IMR-90 (cell line): ENCODE data around the gene CTNND2. TPM values are rescaled to one million over a fixed set of nuclear protein-coding genes. Genes with fewer than 3 reads are reported as not detected.

Experiments used
- ATAC-seq: fragments of 200-7000 bp; cut with Tn5 transposase; 2 replicates; pipeline ENCODE4 v1.9.1; 2020; ENCODE audit warnings: low read depth, mild to moderate bottlenecking, moderate library complexity
- BruUV-seq: library from RNA; stranded (reverse); fragments of 400-500 nt; replicated peaks from 2 replicates; lab custom pipeline; 2021; lab: Mats Ljungman, UMichigan
- CTCF ChIA-PET: fragments of 300-600 bp; formaldehyde crosslinking; extraction: SDS; loops from one replicate; lab custom pipeline; 2021; ENCODE audit warnings: antibody characterized with exemption; lab: Yijun Ruan, JAX
- POLR2A ChIA-PET: fragments of 300-600 bp; sonication (Branson Sonifier 250); formaldehyde crosslinking; loops from one replicate; lab custom pipeline; 2022; ENCODE audit warnings: antibody characterized with exemption; ENCODE audit not compliant: unreplicated experiment; lab: Charles Lee
- DNase-seq: peaks from one replicate; pipeline ENCODE4 v3.0.0; 2013
- H2AFZ ChIP-seq: replicated peaks from 2 replicates; pipeline ENCODE3; 2013; ENCODE audit warnings: low read length, mild to moderate bottlenecking; ENCODE audit not compliant: poor library complexity
- H2AK5ac ChIP-seq: 2 replicates; pipeline ENCODE4 v1.6.1; 2013; ENCODE audit warnings: low read depth, low read length, inconsistent platforms
- H2AK9ac ChIP-seq: replicated peaks from 2 replicates; pipeline ENCODE3; 2013; ENCODE audit warnings: mild to moderate bottlenecking, low read depth, low read length, moderate library complexity; ENCODE audit not compliant: poor library complexity
- H2BK120ac ChIP-seq: 2 replicates; pipeline ENCODE4 v1.6.1; 2013; ENCODE audit warnings: low read depth, low read length, inconsistent platforms
- H2BK15ac ChIP-seq: 3 replicates; pipeline ENCODE4 v1.6.1; 2013; ENCODE audit warnings: low read depth, low read length, inconsistent platforms
- H2BK20ac ChIP-seq: 2 replicates; pipeline ENCODE4 v1.6.1; 2013; ENCODE audit warnings: low read depth, mild to moderate bottlenecking, inconsistent platforms, low read length, moderate library complexity
- H2BK5ac ChIP-seq: 2 replicates; pipeline ENCODE4 v1.6.1; 2013; ENCODE audit warnings: mild to moderate bottlenecking, low read depth, low read length, inconsistent platforms; ENCODE audit not compliant: poor library complexity, severe bottlenecking
- H3K14ac ChIP-seq: replicated peaks from 2 replicates; pipeline ENCODE4 v1.6.1; 2013; ENCODE audit warnings: low read depth, low read length, inconsistent platforms
- H3K18ac ChIP-seq: 2 replicates; pipeline ENCODE4 v1.6.1; 2013; ENCODE audit warnings: low read depth, low read length, control low read depth
- H3K23ac ChIP-seq: 2 replicates; pipeline ENCODE4 v1.6.1; 2013; ENCODE audit warnings: low read depth, low read length, inconsistent platforms
- H3K27ac ChIP-seq: 2 replicates; pipeline ENCODE4 v1.5.1; 2013; ENCODE audit warnings: mild to moderate bottlenecking, control low read depth, low read length; ENCODE audit not compliant: insufficient read depth
- H3K27me3 ChIP-seq: 2 replicates; pipeline ENCODE4 v1.6.1; 2013; ENCODE audit warnings: low read length; ENCODE audit not compliant: control insufficient read depth, insufficient read depth
- H3K36me3 ChIP-seq: 2 replicates; pipeline ENCODE4 v1.6.1; 2013; ENCODE audit warnings: low read length, mixed read lengths; ENCODE audit not compliant: control insufficient read depth, insufficient read depth
- H3K4ac ChIP-seq: 2 replicates; pipeline ENCODE4 v1.6.1; 2013; ENCODE audit warnings: low read depth, low read length, inconsistent platforms
- H3K4me1 ChIP-seq: 2 replicates; pipeline ENCODE4 v1.6.1; 2013; ENCODE audit warnings: low read length, mixed read lengths; ENCODE audit not compliant: control insufficient read depth, insufficient read depth
- H3K4me2 ChIP-seq: 2 replicates; pipeline ENCODE4 v1.6.1; 2013; ENCODE audit warnings: low read depth, mild to moderate bottlenecking, control low read depth, low read length, moderate library complexity
- H3K4me3 ChIP-seq: 2 replicates; pipeline ENCODE4 v1.5.1; 2013; ENCODE audit warnings: low read depth, mild to moderate bottlenecking, control low read depth, low read length, moderate library complexity; ENCODE audit not compliant: insufficient read depth
- H3K56ac ChIP-seq: 2 replicates; pipeline ENCODE4 v1.6.1; 2013; ENCODE audit warnings: low read length, inconsistent platforms; ENCODE audit not compliant: insufficient read depth; ENCODE audit errors: extremely low read depth
- H3K79me1 ChIP-seq, 2 experiments: 2 replicates each; pipeline ENCODE4 v1.6.1; 2013; ENCODE audit warnings: low read length in 2 of 2, inconsistent platforms in 1 of 2, low read depth in 1 of 2
- H3K9ac ChIP-seq: 2 replicates; pipeline ENCODE4 v1.6.1; 2013; ENCODE audit warnings: low read depth, low read length, control low read depth
- H3K9me1 ChIP-seq: 2 replicates; pipeline ENCODE4 v1.6.1; 2013; ENCODE audit warnings: low read length, inconsistent platforms; ENCODE audit not compliant: insufficient read depth
- H3K9me3 ChIP-seq: 2 replicates; pipeline ENCODE4 v1.6.1; 2013; ENCODE audit warnings: low read length; ENCODE audit not compliant: control insufficient read depth, insufficient read depth
- H4K20me1 ChIP-seq: 2 replicates; pipeline ENCODE4 v1.6.1; 2013; ENCODE audit warnings: low read length, inconsistent platforms; ENCODE audit not compliant: insufficient read depth
- H4K5ac ChIP-seq: 2 replicates; pipeline ENCODE4 v1.6.1; 2013; ENCODE audit warnings: mild to moderate bottlenecking, low read depth, low read length, control low read depth
- H4K8ac ChIP-seq, 2 experiments: 2 replicates each; pipeline ENCODE4 v1.6.1; 2013; ENCODE audit warnings: low read depth in 2 of 2, low read length in 2 of 2, control low read depth in 1 of 2, inconsistent platforms in 1 of 2
- H4K91ac ChIP-seq: 2 replicates; pipeline ENCODE4 v1.6.1; 2013; ENCODE audit warnings: low read depth, low read length, inconsistent platforms; ENCODE audit not compliant: insufficient read depth
- MAZ ChIP-seq: IDR thresholded peaks from 2 replicates; pipeline ENCODE4 v1.6.1; 2012; ENCODE audit warnings: low read depth, mild to moderate bottlenecking, low read length, improper control_type of control experiment, moderate library complexity, borderline replicate concordance
- RAD21 ChIP-seq: IDR thresholded peaks from 2 replicates; pipeline ENCODE4 v1.6.1; 2012; ENCODE audit warnings: low read length, improper control_type of control experiment
- WGBS, 2 experiments: methylation state at CpG; one replicate each; pipeline versions ENCODE4 v1.1.5 to v1.1.7; 2013; ENCODE audit warnings: missing lambda C conversion rate in 2 of 2; ENCODE audit not compliant: insufficient read length in 1 of 2; ENCODE audit errors: extremely low coverage in 2 of 2; 5-methylcytosine and 5-hydroxymethylcytosine counted together
- dilution Hi-C: fragments of 300-500 bp; cut with HindIII; formaldehyde crosslinking; loops from one replicate; pipeline ENCODE4 v1.14.3; 2018; ENCODE audit warnings: low sequenced_read_pairs; ENCODE audit not compliant: unreplicated experiment
- in situ Hi-C: fragments of 300-500 bp; cut with MboI; formaldehyde crosslinking; loops from 3 replicates; pipeline ENCODE4 v1.14.3; 2019; ENCODE audit warnings: low sequenced_read_pairs, inconsistent platforms, mixed read lengths
- intact Hi-C: fragments of 100-400 bp; cut with micrococcal nuclease; formaldehyde crosslinking; loops from 2 replicates; pipeline ENCODE4 v1.10.0; 2022
- polyA plus RNA-seq, 3 experiments: library from polyadenylated mRNA; depleted of rRNA; stranded (reverse); fragments of >200 nt; gene quantifications; 2 replicates each; pipeline ENCODE4 v1.2.3, GENCODE V29; 2012; ENCODE audit warnings: low replicate concordance in 1 of 3
- total RNA-seq: library from RNA; depleted of rRNA; stranded (reverse); fragments of >200 nt; gene quantifications from 2 replicates; pipeline ENCODE4 v1.2.3, GENCODE V29; 2012

The CTNND2 gene
- total and polyA plus RNA-seq, 2 of the 4 experiments (the other 2 are of a cell fraction) = not detected

- Histone ChIP-seq H4K91ac (no peak overlapping the region), H3K9me1 (no peaks in the 10 kb centered on the region), H3K18ac (no peak overlapping the region), H2BK120ac (no peak overlapping the region), H3K27ac (no peak overlapping the region), H3K79me1 (no peaks in the 10 kb centered on the region), H3K56ac (no peak overlapping the region), H3K14ac (no peak overlapping the region), H2BK20ac (no peak overlapping the region), H4K5ac (no peak overlapping the region), H2AK9ac (no peak overlapping the region), H3K4me3 (no peak overlapping the region), H2BK15ac (no peak overlapping the region), H3K4ac (no peak overlapping the region), H2AFZ (no peak overlapping the region), H4K8ac (no peak overlapping the region), H3K36me3 (no peaks in the 10 kb centered on the region), H3K27me3 (peaks cover 4% of the 10 kb centered on the region; the same call in 1 of the 2 replicates), H3K23ac (no peak overlapping the region), H3K4me1 (no peaks in the 10 kb centered on the region), H2BK5ac (no peak overlapping the region), H3K4me2 (no peak overlapping the region), H3K9me3 (no peaks in the 10 kb centered on the region), H4K20me1 (no peaks in the 10 kb centered on the region), H2AK5ac (no peak overlapping the region), H3K9ac (no peak overlapping the region)
- ChIA-PET POLR2A (no interaction called here), CTCF (no interaction called here)
- in situ Hi-C loops = no loop called here
- no CpG with 5 or more reads among the region's 6 CpGs for WGBS, 2 experiments
- intact Hi-C loops = no loop called here
- ATAC-seq = no peak
- BruUV-seq = no TSS peak
- dilution Hi-C loops = no loop called here
- peak; percentile 21; the same call in 1 of the 2 replicates for TF ChIP-seq RAD21
- no peak for TF ChIP-seq MAZ
- DNase-seq = no peak
These were observed 794.1 kb downstream of the CTNND2 start for GRCh38 chr5:11110128-11110527.
